HCT116 (cell line): ENCODE results near the gene SH3D19. TPM values are rescaled to one million over a fixed set of nuclear protein-coding genes. Genes with fewer than 3 reads are reported as not detected.

Experiments
- ATAC-seq: fragments of 200-7000 bp; cut with Tn5 transposase; 2 replicates; pipeline ENCODE4 v1.9.1; 2020; ENCODE audit warnings: mild to moderate bottlenecking, moderate library complexity
- BruUV-seq: library from RNA; stranded (reverse); fragments of 400-500 nt; replicated peaks from 2 replicates; lab custom pipeline; 2021; lab: Mats Ljungman, UMichigan
- CTCF ChIA-PET: fragments of 300-600 bp; sonication (Branson Sonifier 250); formaldehyde crosslinking; loops from one replicate; lab custom pipeline; 2021; ENCODE audit warnings: antibody characterized with exemption; lab: Charles Lee
- POLR2A ChIA-PET: fragments of 300-600, 350-600 bp; sonication (Branson Sonifier 250); formaldehyde crosslinking; loops from one replicate; lab custom pipeline; 2021; ENCODE audit warnings: antibody characterized with exemption; lab: Charles Lee
- RAD21 ChIA-PET, 2 experiments: fragments of 300-600 bp; sonication (Branson Sonifier 250); formaldehyde crosslinking; loops; one replicate each; lab custom pipeline; 2023; ENCODE audit warnings: low total read pairs in 2 of 2; ENCODE audit not compliant: uncharacterized antibody in 2 of 2, unreplicated experiment in 2 of 2, low non-redundant PET in 1 of 2; lab: Charles Lee
- DNase-seq: peaks from one replicate; pipeline ENCODE4 v3.0.0-alpha.2; 2010; ENCODE audit warnings: low read depth, low spot score
- H2AFZ ChIP-seq: fragments of 200-600 bp; shearing (Covaris generic), sonication (generic); 2 replicates; pipeline ENCODE4 v1.6.1; 2017; ENCODE audit warnings: low read depth, mixed run types, mixed read lengths, antibody characterized with exemption, low read length; ENCODE audit not compliant: poor library complexity, severe bottlenecking
- H3K27ac ChIP-seq: 2 replicates; pipeline ENCODE4 v1.5.1; 2012; ENCODE audit warnings: low read depth, low read length
- H3K27me3 ChIP-seq: fragments of 200-600 bp; sonication (generic); 2 replicates; pipeline ENCODE4 v1.6.1; 2016; ENCODE audit warnings: mixed run types, low read length, mixed read lengths; ENCODE audit not compliant: insufficient read depth
- H3K36me3 ChIP-seq, 2 experiments: fragments of 200-500 bp in 1 of 2; fragments of 200-600 bp in 1 of 2; sonication (Bioruptor generic) in 1 of 2; sonication (generic) in 1 of 2; 2 replicates each; pipeline versions ENCODE4 v1.5.1 to v1.6.1; 2014 to 2016; ENCODE audit warnings: low read length in 2 of 2, inconsistent platforms in 1 of 2, mixed read lengths in 1 of 2, mixed run types in 1 of 2; ENCODE audit not compliant: insufficient read depth in 2 of 2, control insufficient read depth in 1 of 2
- H3K4me1 ChIP-seq, 2 experiments: fragments of 200-600 bp in 1 of 2; sonication (generic) in 1 of 2; 2 replicates each; pipeline versions ENCODE4 v1.5.1 to v1.6.1; 2012 to 2017; ENCODE audit warnings: low read length in 2 of 2, inconsistent platforms in 1 of 2, mild to moderate bottlenecking in 1 of 2, mixed read lengths in 1 of 2, mixed run types in 1 of 2, moderate library complexity in 1 of 2; ENCODE audit not compliant: insufficient read depth in 2 of 2, control insufficient read depth in 1 of 2
- H3K4me2 ChIP-seq: fragments of 200-600 bp; sonication (generic); 2 replicates; pipeline ENCODE4 v1.6.1; 2017; ENCODE audit warnings: mixed run types, low read length, mixed read lengths
- H3K4me3 ChIP-seq, 2 experiments: fragments of 200-600 bp in 1 of 2; sonication (generic) in 1 of 2; replicated peaks in 1 of 2; 2 replicates each; pipeline ENCODE4 v1.5.1; 2011 to 2016; ENCODE audit warnings: low read length in 2 of 2, control low read depth in 1 of 2, low read depth in 1 of 2, mild to moderate bottlenecking in 1 of 2, mixed read lengths in 1 of 2, mixed run types in 1 of 2
- H3K79me2 ChIP-seq: fragments of 200-600 bp; sonication (generic); 2 replicates; pipeline ENCODE4 v1.6.1; 2017; ENCODE audit warnings: mild to moderate bottlenecking, mixed run types, low read length, moderate library complexity, mixed read lengths; ENCODE audit not compliant: insufficient read depth
- H3K9ac ChIP-seq: fragments of 200-600 bp; sonication (generic); 2 replicates; pipeline ENCODE4 v1.6.1; 2016; ENCODE audit warnings: low read length, mixed read lengths
- H3K9me2 ChIP-seq: fragments of 200-600 bp; sonication (generic), shearing (Covaris generic); 2 replicates; pipeline ENCODE4 v1.6.1; 2017; ENCODE audit warnings: mixed run types, mild to moderate bottlenecking, moderate library complexity; ENCODE audit not compliant: insufficient read depth
- H3K9me3 ChIP-seq, 2 experiments: fragments of 200-500 bp in 1 of 2; fragments of 200-600 bp in 1 of 2; sonication (Bioruptor generic) in 1 of 2; sonication (generic) in 1 of 2; 2 replicates each; pipeline ENCODE4 v1.6.1; 2014 to 2017; ENCODE audit warnings: low read length in 2 of 2, mixed read lengths in 2 of 2, inconsistent platforms in 1 of 2, low read depth in 1 of 2, mild to moderate bottlenecking in 1 of 2, mixed run types in 1 of 2, moderate library complexity in 1 of 2; ENCODE audit not compliant: control insufficient read depth in 1 of 2, insufficient read depth in 1 of 2
- H4K20me1 ChIP-seq: fragments of 200-600 bp; sonication (generic), shearing (Covaris generic); 2 replicates; pipeline ENCODE4 v1.6.1; 2017; ENCODE audit warnings: mixed run types, mild to moderate bottlenecking, moderate library complexity; ENCODE audit not compliant: insufficient read depth
- EGR1 ChIP-seq: IDR thresholded peaks from 2 replicates; pipeline ENCODE4 v1.6.1; 2012; ENCODE audit warnings: low read depth
- ELF1 ChIP-seq: IDR thresholded peaks from 2 replicates; pipeline ENCODE4 v1.6.1; 2012; ENCODE audit warnings: low read depth, borderline replicate concordance
- EZH2 ChIP-seq: fragments of 200-600 bp; sonication (generic); IDR thresholded peaks from 2 replicates; pipeline ENCODE4 v1.6.1; 2017; ENCODE audit warnings: antibody characterized with exemption, mixed run types
- EZH2phosphoT487 ChIP-seq: fragments of 200-600 bp; IDR thresholded peaks from 2 replicates; pipeline ENCODE4 v1.6.1; 2018; ENCODE audit warnings: antibody characterized with exemption, borderline replicate concordance
- FOSL1 ChIP-seq: IDR thresholded peaks from 2 replicates; pipeline ENCODE4 v1.6.1; 2012; ENCODE audit warnings: low read depth
- JUND ChIP-seq: IDR thresholded peaks from 2 replicates; pipeline ENCODE4 v1.6.1; 2012
- POLR2A ChIP-seq: IDR thresholded peaks from 2 replicates; pipeline ENCODE4 v1.7.0; 2011; ENCODE audit warnings: borderline replicate concordance; ENCODE audit not compliant: insufficient read depth, insufficient read length; ENCODE audit errors: extremely low read depth
- POLR2AphosphoS5 ChIP-seq: IDR thresholded peaks from 2 replicates; pipeline ENCODE4 v1.6.1; 2011; ENCODE audit warnings: mild to moderate bottlenecking, low read depth, low read length, moderate library complexity
- RAD21 ChIP-seq: IDR thresholded peaks from 2 replicates; pipeline ENCODE4 v1.6.1; 2012; ENCODE audit warnings: low read depth, mild to moderate bottlenecking
- SIN3A ChIP-seq: IDR thresholded peaks from 2 replicates; pipeline ENCODE4 v1.6.1; 2012; ENCODE audit warnings: low read depth
- SRF ChIP-seq: IDR thresholded peaks from 2 replicates; pipeline ENCODE4 v1.6.1; 2012; ENCODE audit warnings: low read depth
- TCF7L2 ChIP-seq: IDR thresholded peaks from 2 replicates; pipeline ENCODE4 v1.7.0; 2011; ENCODE audit warnings: borderline replicate concordance, inconsistent platforms; ENCODE audit not compliant: insufficient read depth, insufficient read length; ENCODE audit errors: extremely low read depth
- intact Hi-C: fragments of 100-400 bp; cut with micrococcal nuclease; formaldehyde crosslinking; loops from 2 replicates; pipeline ENCODE4 v1.10.0; 2022
- total RNA-seq: library from RNA; stranded (reverse); gene quantifications from one replicate; pipeline ENCODE4 v1.2.1, GENCODE V29; 2021; ENCODE audit not compliant: unreplicated experiment
- TF ChIP-seq, protein P1 (sequence below): IDR thresholded peaks from 2 replicates; pipeline ENCODE4 v1.6.1; 2012
- TF ChIP-seq, protein P2 (sequence below): IDR thresholded peaks from 2 replicates; pipeline ENCODE4 v1.6.1; 2012; ENCODE audit warnings: low read depth
- TF ChIP-seq, protein P3 (sequence below): IDR thresholded peaks from 2 replicates; pipeline ENCODE4 v1.6.1; 2011; ENCODE audit warnings: mild to moderate bottlenecking, low read length, moderate library complexity; ENCODE audit not compliant: insufficient replicate concordance; ENCODE audit errors: extremely low read depth
- TF ChIP-seq, protein P4 (sequence below), 3 experiments: fragments of 200-600 bp in 1 of 3; sonication (generic) in 1 of 3; IDR thresholded peaks in 2 of 3; conservative IDR thresholded peaks in 1 of 3; 2 replicates each; pipeline ENCODE4 v1.5.1; 2012 to 2017; ENCODE audit warnings: low read depth in 2 of 3, low read length in 2 of 3, antibody characterized with exemption in 1 of 3, borderline replicate concordance in 1 of 3, control low read depth in 1 of 3, mild to moderate bottlenecking in 1 of 3, mixed read lengths in 1 of 3, mixed run types in 1 of 3, moderate library complexity in 1 of 3; ENCODE audit not compliant: insufficient read depth in 1 of 3

Gene SH3D19
- total RNA-seq, 1 experiment from 2014 or later: 37.5 TPM

DNA sequence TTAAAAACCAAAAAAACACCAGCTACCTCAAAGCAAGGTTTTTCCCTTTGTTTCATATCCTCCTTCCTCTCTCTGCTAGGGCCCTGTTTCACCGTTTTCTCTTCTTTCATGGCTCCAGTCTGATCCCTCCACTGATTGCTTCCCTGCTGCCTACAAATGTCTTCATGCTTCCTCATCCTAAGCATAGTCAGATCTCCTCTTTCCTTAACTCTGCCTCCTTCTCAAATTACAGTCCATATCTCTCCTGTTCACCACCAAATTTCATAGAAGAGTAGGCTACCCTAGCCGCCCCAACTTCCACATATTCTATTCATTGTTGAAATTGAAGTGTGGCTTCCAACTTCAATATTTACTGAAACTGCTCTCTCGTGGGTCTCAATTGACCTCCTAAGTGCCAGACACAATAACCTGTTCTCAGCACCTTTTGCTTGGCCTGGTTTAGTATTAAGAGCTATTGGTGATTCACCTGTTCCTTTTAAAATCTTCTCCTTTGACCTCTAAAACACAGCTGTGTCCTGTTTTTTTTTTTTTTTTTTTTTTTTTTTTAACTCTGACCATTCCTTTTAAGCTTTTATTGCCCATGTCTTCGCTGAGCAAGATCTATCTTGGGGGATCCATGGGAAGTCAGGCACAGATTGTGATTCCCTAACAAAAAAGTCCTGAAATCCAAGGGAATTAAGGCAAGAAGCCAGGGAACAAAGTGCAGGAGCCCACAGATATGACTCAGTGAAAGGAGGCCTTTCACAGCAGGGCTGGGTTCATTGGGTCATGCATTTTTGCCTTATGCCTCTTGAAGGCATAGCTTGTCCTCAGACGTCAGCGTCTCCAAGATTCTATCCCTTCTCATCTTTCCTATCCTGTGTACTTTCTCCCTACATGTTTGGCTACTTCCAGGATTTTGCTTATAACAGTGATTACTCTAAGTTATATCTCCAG lies 140.6 kb downstream of the SH3D19 start (continued):
- TF ChIP-seq ELF1 (no peak), SIN3A (no peak), RAD21 (no peak), POLR2A (no peak), POLR2AphosphoS5 (no peak)

DNA sequence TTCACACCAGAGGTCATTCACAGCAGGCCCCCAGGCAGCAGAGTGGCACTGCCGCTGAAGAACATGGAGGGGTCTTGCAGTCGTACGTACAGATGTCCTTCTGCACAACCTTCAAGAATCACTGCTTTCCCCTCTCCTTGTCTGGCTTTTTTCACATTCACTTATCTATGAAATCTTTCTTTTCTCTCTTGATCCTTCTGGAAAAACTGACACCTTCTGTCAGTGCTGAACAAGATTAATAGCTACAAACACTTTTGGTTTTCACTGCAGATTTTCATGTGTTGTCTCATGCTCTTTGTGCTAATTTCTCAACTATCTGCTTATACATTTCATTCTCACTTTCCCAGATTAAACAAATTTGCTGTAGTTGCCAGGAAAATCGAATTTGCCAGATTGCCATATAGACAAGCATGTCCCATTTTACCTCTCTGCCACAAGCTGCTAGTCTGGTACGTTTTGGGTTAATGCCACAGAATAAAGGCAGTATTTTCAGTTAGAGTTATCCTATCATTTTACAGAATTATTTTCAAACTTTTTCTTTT lies 142.9 kb downstream of the SH3D19 start:
- no peak overlapping the region for H3K9ac ChIP-seq
- no peaks in the 10 kb centered on the region for H3K27me3 ChIP-seq
- H2AFZ ChIP-seq: no peak overlapping the region
- RAD21 ChIA-PET: no interaction called here
- H3K4me3 ChIP-seq: no peak overlapping the region
- no TSS peak for BruUV-seq
- intact Hi-C loops: no loop called here
- CTCF ChIA-PET: interaction anchor here (1.1 kb wide), 1 partner anchor 9 kb away, joined by 3 read pairs; no protein-coding TSS in a partner anchor
- no peak overlapping the region for H3K4me2 ChIP-seq
- no peaks in the 10 kb centered on the region for H3K36me3 ChIP-seq
- no peaks in the 10 kb centered on the region for H4K20me1 ChIP-seq
- peaks cover 10 to 24% of the 10 kb centered on the region in 2 experiments for H3K4me1 ChIP-seq
- H3K9me2 ChIP-seq: no peaks in the 10 kb centered on the region
- POLR2A ChIA-PET: no interaction called here
- H3K27ac ChIP-seq: no peak overlapping the region
- DNase-seq: no peak
- ATAC-seq: no peak
- H3K9me3 ChIP-seq: no peaks in the 10 kb centered on the region
- H3K79me2 ChIP-seq: no peaks in the 10 kb centered on the region
- no peak for TF ChIP-seq RAD21
- no peak for TF ChIP-seq TCF7L2
- TF ChIP-seq, protein P1, sequence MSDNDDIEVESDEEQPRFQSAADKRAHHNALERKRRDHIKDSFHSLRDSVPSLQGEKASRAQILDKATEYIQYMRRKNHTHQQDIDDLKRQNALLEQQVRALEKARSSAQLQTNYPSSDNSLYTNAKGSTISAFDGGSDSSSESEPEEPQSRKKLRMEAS: no peak
- TF ChIP-seq, protein P2, sequence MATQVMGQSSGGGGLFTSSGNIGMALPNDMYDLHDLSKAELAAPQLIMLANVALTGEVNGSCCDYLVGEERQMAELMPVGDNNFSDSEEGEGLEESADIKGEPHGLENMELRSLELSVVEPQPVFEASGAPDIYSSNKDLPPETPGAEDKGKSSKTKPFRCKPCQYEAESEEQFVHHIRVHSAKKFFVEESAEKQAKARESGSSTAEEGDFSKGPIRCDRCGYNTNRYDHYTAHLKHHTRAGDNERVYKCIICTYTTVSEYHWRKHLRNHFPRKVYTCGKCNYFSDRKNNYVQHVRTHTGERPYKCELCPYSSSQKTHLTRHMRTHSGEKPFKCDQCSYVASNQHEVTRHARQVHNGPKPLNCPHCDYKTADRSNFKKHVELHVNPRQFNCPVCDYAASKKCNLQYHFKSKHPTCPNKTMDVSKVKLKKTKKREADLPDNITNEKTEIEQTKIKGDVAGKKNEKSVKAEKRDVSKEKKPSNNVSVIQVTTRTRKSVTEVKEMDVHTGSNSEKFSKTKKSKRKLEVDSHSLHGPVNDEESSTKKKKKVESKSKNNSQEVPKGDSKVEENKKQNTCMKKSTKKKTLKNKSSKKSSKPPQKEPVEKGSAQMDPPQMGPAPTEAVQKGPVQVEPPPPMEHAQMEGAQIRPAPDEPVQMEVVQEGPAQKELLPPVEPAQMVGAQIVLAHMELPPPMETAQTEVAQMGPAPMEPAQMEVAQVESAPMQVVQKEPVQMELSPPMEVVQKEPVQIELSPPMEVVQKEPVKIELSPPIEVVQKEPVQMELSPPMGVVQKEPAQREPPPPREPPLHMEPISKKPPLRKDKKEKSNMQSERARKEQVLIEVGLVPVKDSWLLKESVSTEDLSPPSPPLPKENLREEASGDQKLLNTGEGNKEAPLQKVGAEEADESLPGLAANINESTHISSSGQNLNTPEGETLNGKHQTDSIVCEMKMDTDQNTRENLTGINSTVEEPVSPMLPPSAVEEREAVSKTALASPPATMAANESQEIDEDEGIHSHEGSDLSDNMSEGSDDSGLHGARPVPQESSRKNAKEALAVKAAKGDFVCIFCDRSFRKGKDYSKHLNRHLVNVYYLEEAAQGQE: no peak
- TF ChIP-seq EGR1: no peak
- TF ChIP-seq FOSL1: no peak
- TF ChIP-seq JUND: no peak
- TF ChIP-seq, protein P3, sequence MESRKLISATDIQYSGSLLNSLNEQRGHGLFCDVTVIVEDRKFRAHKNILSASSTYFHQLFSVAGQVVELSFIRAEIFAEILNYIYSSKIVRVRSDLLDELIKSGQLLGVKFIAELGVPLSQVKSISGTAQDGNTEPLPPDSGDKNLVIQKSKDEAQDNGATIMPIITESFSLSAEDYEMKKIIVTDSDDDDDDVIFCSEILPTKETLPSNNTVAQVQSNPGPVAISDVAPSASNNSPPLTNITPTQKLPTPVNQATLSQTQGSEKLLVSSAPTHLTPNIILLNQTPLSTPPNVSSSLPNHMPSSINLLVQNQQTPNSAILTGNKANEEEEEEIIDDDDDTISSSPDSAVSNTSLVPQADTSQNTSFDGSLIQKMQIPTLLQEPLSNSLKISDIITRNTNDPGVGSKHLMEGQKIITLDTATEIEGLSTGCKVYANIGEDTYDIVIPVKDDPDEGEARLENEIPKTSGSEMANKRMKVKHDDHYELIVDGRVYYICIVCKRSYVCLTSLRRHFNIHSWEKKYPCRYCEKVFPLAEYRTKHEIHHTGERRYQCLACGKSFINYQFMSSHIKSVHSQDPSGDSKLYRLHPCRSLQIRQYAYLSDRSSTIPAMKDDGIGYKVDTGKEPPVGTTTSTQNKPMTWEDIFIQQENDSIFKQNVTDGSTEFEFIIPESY: no peak
- no peak for TF ChIP-seq EZH2
- TF ChIP-seq EZH2phosphoT487: no peak
- no peak for TF ChIP-seq SRF
- TF ChIP-seq, protein P4, sequence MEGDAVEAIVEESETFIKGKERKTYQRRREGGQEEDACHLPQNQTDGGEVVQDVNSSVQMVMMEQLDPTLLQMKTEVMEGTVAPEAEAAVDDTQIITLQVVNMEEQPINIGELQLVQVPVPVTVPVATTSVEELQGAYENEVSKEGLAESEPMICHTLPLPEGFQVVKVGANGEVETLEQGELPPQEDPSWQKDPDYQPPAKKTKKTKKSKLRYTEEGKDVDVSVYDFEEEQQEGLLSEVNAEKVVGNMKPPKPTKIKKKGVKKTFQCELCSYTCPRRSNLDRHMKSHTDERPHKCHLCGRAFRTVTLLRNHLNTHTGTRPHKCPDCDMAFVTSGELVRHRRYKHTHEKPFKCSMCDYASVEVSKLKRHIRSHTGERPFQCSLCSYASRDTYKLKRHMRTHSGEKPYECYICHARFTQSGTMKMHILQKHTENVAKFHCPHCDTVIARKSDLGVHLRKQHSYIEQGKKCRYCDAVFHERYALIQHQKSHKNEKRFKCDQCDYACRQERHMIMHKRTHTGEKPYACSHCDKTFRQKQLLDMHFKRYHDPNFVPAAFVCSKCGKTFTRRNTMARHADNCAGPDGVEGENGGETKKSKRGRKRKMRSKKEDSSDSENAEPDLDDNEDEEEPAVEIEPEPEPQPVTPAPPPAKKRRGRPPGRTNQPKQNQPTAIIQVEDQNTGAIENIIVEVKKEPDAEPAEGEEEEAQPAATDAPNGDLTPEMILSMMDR (IDR thresholded peaks at IDR 0.05 in 2 of 3, conservative IDR thresholded peaks at IDR 0.05 in 1 of 3; ENCODE audit: borderline replicate concordance in 1 of 3, insufficient read depth in 1 of 3, low read depth in 2 of 3, low read length in 2 of 3): no peak
- no peak for TF ChIP-seq SIN3A
